GM19193 (cell line): ENCODE results near the gene NTN3.

ENCODE experiments used
- POLR2A ChIP-seq: IDR thresholded peaks from 4 replicates; pipeline ENCODE4 v1.6.1; 2011; ENCODE audit not compliant: insufficient read depth, insufficient read length; ENCODE audit errors: extremely low read depth

Gene NTN3

DNA sequence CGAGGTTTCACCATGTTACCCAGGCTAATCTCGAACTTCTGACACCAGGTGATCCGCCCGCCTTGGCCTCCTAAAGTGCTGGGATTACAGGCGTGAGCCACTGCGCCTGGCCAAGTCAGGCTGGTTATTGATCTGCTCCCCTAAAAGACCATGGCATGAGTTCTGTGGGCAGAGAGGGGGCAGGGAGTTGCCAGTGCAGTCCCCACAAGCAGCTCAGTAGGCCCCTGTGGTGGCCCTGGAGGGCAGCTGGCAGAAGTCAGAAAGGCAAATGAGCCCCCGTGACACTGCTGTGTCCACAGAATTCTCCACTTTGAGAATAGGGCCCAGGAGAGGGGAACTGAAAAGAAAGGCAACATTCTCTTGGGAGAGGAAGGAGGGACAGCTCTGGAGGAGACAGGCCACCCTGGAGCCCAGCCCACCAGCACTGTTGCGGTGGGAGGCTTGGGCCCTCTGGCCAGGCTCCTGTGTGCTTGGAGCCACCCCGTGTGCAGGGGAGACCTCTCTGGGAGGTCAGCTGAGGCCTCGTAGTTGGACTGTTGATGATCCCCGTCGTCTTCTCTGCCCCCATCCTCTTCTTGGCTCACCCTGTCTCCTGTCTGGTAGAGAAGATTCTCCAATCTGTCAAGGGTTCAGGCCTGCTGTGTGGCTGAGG lies 47.0 kb downstream of the NTN3 start:
- no peak for TF ChIP-seq POLR2A

DNA sequence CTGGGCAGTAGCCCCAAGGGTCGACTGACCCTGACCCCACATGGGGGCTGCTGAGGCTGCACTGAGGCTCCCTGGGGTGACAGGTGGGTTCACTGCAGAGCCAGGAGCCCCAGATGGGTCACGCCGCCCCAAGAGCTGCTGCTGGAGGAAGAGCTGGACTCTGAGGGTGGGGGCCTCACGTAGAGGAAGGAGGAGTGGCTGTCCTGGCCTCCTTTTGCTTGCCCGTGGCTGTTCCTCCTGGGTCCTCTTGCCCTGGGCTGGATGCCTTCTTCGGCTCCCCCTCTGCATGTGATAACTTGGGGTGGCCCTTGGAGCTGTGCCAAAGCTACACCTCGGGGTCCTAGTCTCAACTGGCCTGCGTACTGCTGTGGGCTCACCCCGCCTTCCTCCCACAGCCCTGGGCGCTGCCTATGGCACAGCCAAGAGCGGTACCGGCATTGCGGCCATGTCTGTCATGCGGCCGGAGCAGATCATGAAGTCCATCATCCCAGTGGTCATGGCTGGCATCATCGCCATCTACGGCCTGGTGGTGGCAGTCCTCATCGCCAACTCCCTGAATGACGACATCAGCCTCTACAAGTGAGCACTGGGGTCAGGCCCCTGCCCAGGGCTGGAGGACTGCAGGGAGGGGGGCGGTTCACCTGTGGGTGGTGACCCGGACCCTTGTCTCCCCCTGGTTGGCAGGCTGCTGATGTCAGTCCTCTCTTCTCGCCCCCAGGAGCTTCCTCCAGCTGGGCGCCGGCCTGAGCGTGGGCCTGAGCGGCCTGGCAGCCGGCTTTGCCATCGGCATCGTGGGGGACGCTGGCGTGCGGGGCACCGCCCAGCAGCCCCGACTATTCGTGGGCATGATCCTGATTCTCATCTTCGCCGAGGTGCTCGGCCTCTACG lies 48.0 kb downstream of the NTN3 start:
- TF ChIP-seq POLR2A = no peak

DNA sequence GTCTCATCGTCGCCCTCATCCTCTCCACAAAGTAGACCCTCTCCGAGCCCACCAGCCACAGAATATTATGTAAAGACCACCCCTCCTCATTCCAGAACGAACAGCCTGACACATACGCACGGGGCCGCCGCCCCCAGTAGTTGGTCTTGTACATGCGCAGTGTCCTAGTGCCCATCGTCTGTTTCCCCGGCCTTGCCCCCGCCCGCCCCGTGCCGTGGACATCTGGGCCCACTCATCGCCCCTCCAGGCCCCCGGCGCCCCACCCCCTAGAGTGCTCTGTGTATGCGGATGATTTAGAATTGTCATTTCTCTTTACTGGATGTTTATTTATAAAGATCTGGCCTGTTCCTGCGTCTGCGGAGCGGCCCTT lies 48.6 kb downstream of the NTN3 start:
- no peak for TF ChIP-seq POLR2A

DNA sequence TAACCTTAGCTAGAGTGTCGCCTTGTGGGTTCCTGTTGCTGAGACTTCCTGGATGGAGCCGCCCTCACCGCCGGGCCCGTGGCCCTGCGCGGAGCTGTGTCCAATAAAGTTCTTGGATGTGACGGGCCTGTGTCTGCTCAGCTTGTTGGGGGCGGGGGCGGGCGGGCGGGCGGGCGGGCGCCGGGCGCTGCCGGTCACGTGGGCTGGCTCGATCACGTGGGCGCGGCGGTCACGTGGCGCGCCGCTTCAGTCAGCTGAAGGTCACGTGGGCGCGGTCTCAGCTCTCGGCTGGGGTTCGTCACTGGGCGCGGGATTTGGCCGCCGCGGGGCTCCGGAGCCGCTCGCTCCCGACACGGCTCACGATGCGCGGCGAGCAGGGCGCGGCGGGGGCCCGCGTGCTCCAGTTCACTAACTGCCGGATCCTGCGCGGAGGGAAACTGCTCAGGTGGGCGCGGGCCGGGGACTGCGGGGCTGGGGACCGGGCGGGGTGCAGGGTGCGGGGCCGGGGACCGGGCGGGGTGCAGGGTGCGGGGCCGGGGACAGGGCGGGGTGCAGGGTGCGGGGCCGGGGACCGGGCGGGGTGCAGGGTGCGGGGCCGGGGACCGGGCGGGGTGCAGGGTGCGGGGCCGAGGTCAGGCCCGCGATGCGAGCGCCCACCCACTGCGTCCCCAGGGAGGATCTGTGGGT lies 49.1 kb downstream of the NTN3 start, which contains the start of gene AMDHD2:
Gene AMDHD2, plus strand, starts transcription at position 275 of the 687 bp plus-strand sequence. Its CDS starts 88 bp downstream, at position 363.
- TF ChIP-seq POLR2A = peak; percentile 65

DNA sequence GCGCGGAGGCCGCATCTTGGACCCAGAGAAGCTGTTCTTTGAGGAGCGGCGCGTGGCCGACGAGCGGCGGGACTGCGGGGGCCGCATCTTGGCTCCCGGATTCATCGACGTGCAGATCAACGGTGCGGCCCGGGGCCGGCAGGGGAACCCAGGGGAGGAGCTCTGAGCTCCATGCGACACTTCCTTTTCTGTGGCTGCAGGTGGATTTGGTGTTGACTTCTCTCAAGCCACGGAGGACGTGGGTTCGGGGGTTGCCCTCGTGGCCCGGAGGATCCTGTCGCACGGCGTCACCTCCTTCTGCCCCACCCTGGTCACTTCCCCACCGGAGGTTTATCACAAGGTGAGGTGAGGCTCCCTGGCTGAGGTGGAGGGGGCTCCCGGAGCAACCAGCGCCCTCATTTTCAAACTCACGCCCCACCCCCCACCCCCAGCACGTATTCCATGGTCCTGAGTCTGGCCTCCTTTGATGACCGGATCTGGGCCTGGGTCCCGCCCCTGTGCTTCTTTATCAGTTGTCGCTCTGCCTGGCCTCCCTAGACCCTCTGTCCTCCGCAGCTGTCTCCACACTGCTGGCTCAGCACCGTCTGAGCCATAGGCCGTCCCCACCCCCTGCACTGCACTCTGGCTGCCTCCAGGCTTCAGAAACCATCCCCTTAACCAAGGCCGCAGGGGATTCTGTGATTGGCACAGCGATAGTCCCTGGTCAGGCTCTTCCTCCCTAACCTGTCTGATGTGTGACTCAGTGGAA lies 49.9 kb downstream of the NTN3 start:
- TF ChIP-seq POLR2A = no peak
